ENCODE results near the gene TMEM40.
"Not testable (repeated sequence)": the region's sequence is repeated elsewhere in the genome, so short reads cannot be mapped to it uniquely, and the experiment has no call there.

Gene TMEM40

GRCh38 chr3:12705374-12705926 is 53.6 kb downstream of the TMEM40 start:
- POLR2A ChIA-PET: no interaction called here

GRCh38 chr3:12702501-12702900 is 56.6 kb downstream of the TMEM40 start:
- TF ChIP-seq LEF1 (IDR thresholded peaks at IDR 0.05; ENCODE audit: borderline replicate concordance) (no peak), ELF4 (IDR thresholded peaks at IDR 0.05) (no peak), PKNOX1 (IDR thresholded peaks at IDR 0.05) (no peak)
- ChIA-PET POLR2A (no interaction called here), CTCF (no interaction called here)
- DNase-seq (ENCODE audit: extremely low spot score): no peak

More at GRCh38 chr3:12705374-12705926, 53.6 kb downstream of the TMEM40 start:
- CTCF ChIA-PET: no interaction called here
- DNase-seq (ENCODE audit: extremely low spot score): no peak
- TF ChIP-seq FOXK2 (IDR thresholded peaks at IDR 0.05) (no peak), ARNT (IDR thresholded peaks at IDR 0.05) (no peak), FOXA1 (IDR thresholded peaks at IDR 0.05) (no peak), TARDBP (IDR thresholded peaks at IDR 0.05) (no peak), PKNOX1 (IDR thresholded peaks at IDR 0.05) (no peak), ELF4 (IDR thresholded peaks at IDR 0.05) (no peak), SUZ12 (IDR thresholded peaks at IDR 0.05) (no peak)

GRCh38 chr3:12701601-12702000 is 57.5 kb downstream of the TMEM40 start:
- POLR2A ChIA-PET; CTCF ChIA-PET; DNase-seq (ENCODE audit: extremely low spot score): not testable (repeated sequence)

- ChIA-PET CTCF (no interaction called here), POLR2A (no interaction called here)
- TF ChIP-seq PKNOX1 (IDR thresholded peaks at IDR 0.05) (no peak), L3MBTL2 (conservative IDR thresholded peaks at IDR 0.05) (no peak), FOXM1 (IDR thresholded peaks at IDR 0.05; ENCODE audit: borderline replicate concordance) (no peak), SUZ12 (IDR thresholded peaks at IDR 0.05) (no peak), ELF4 (IDR thresholded peaks at IDR 0.05) (no peak), LEF1 (IDR thresholded peaks at IDR 0.05; ENCODE audit: borderline replicate concordance) (no peak), CTBP1 (IDR thresholded peaks at IDR 0.05; ENCODE audit: borderline replicate concordance) (no peak), ARNT (IDR thresholded peaks at IDR 0.05) (no peak), SP1 (IDR thresholded peaks at IDR 0.05) (no peak), FOXK2 (IDR thresholded peaks at IDR 0.05) (no peak), ZNF384 (IDR thresholded peaks at IDR 0.05) (no peak), TARDBP (IDR thresholded peaks at IDR 0.05) (no peak), BHLHE40 (IDR thresholded peaks at IDR 0.05; ENCODE audit: borderline replicate concordance) (no peak), HDGF (IDR thresholded peaks at IDR 0.05; ENCODE audit: borderline replicate concordance) (no peak), FOXA1 (IDR thresholded peaks at IDR 0.05) (no peak), NFRKB (IDR thresholded peaks at IDR 0.05) (no peak)
- no peak for DNase-seq (ENCODE audit: extremely low spot score)
Measured at GRCh38 chr3:12700800-12701199, 58.3 kb downstream of the TMEM40 start.

- TF ChIP-seq LEF1 (IDR thresholded peaks at IDR 0.05; ENCODE audit: borderline replicate concordance): no peak
- TF ChIP-seq TARDBP (IDR thresholded peaks at IDR 0.05): no peak
- no peak for TF ChIP-seq L3MBTL2 (conservative IDR thresholded peaks at IDR 0.05)
- no peak for TF ChIP-seq HDGF (IDR thresholded peaks at IDR 0.05; ENCODE audit: borderline replicate concordance)
- no peak for TF ChIP-seq PKNOX1 (IDR thresholded peaks at IDR 0.05)
- TF ChIP-seq SUZ12 (IDR thresholded peaks at IDR 0.05): no peak
- TF ChIP-seq FOXA1 (IDR thresholded peaks at IDR 0.05): no peak
- TF ChIP-seq ZNF384 (IDR thresholded peaks at IDR 0.05): peak; percentile 3; the same call in 1 of the 2 replicates
- POLR2A ChIA-PET: interaction anchor here (1.1 kb wide), 1 partner anchor 32 kb away, joined by 4 read pairs; the partner anchor contains the start of gene RAF1
- DNase-seq (ENCODE audit: extremely low spot score): no peak
- CTCF ChIA-PET: no interaction called here
Measured at GRCh38 chr3:12695916-12696315, 63.1 kb downstream of the TMEM40 start.

- POLR2A ChIA-PET: interaction anchor here (1.3 kb wide), 1 partner anchor 31 kb away, joined by 3 read pairs; the partner anchor contains the start of gene RAF1
- TF ChIP-seq LEF1 (IDR thresholded peaks at IDR 0.05; ENCODE audit: borderline replicate concordance) (no peak), BHLHE40 (IDR thresholded peaks at IDR 0.05; ENCODE audit: borderline replicate concordance) (no peak), CTBP1 (IDR thresholded peaks at IDR 0.05; ENCODE audit: borderline replicate concordance) (no peak), SP1 (IDR thresholded peaks at IDR 0.05) (no peak), NFRKB (IDR thresholded peaks at IDR 0.05) (no peak), ZNF384 (IDR thresholded peaks at IDR 0.05) (no peak), HDGF (IDR thresholded peaks at IDR 0.05; ENCODE audit: borderline replicate concordance) (no peak), SUZ12 (IDR thresholded peaks at IDR 0.05) (no peak), FOXK2 (IDR thresholded peaks at IDR 0.05) (no peak), ELF4 (IDR thresholded peaks at IDR 0.05) (no peak)
- CTCF ChIA-PET: interaction anchor here (0.6 kb wide), 1 partner anchor 13 kb away, joined by 3 read pairs; no protein-coding TSS in a partner anchor
- DNase-seq (ENCODE audit: extremely low spot score): no peak
Measured at GRCh38 chr3:12695112-12695511, 63.9 kb downstream of the TMEM40 start.
